Right forelimb (tissue), 1 donor: ENCODE data around the gene CASTOR2.
"Not testable (repeated sequence)": the region's sequence is repeated elsewhere in the genome, so short reads cannot be mapped to it uniquely, and the experiment has no call there.

Source experiments
- DNase-seq: peaks from one replicate; pipeline ENCODE4 v3.0.0-alpha.2; 2018

Gene CASTOR2

GRCh38 chr7:74996361-74996760 is 31.9 kb downstream of the CASTOR2 start:
- not testable (repeated sequence) for DNase-seq

DNA sequence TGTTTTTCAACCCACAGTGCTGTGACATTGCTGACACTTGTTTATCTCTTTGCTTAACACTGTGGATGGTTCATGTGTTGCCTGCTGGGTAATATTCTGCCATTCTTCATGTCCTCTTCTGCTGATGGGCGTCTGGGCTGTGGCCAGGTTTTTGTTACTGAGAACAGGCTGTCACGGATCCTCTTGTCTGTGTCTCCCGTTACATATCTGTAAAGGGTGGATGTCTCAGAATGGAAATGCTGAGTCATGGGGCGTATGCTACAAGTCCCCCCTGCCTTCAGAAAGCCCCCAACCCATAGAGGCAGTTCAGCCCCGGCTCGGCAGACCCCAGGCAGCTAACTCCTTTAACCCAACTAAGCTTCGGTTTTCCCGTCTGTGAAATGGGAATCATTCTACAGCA is 33.3 kb downstream of the CASTOR2 start:
- DNase-seq: not testable (repeated sequence)

- not testable (repeated sequence) for DNase-seq
Measured at GRCh38 chr7:75001356-75001755, 36.9 kb downstream of the CASTOR2 start.

DNA sequence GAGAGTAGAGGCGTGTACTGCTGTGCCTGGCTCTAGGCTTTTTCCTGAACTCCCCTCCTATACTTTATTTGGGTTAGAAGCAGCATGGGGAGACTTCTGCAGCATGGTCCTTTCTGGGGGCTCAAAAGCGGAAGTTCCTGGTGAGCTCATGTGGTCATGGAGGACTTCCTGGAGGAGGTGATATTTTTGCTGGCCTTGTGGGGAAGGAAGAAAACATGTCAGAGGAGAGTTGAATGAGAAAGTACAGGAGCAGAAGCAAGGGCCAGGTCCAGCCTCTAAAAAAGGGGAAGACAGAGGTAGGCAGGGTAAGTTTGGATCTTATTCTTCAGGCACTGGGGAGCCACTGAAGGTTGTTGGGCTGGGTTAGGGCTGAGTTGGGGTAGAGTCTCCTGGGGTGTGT is 45.5 kb downstream of the CASTOR2 start:
- DNase-seq: no peak

DNA sequence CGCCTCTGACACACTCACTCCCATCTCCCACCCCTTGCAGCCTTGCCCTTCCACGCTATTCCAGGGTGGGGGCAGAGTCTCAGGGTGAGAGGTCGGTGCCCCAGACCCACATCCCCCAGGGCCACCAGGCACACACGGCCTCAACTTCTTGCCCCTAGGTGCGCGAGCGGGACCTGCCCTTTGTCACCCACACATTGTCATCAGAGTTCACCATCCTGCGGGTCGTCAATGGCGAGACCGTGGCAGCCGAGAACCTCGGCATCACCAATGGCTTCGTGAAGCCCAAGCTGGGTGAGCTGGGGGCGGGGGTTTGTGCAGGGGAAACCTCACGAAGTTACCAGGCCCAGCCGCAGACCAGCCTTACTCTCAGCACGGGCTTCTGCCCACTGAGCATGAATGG is 53.3 kb downstream of the CASTOR2 start:
- no peak for DNase-seq

GRCh38 chr7:75018570-75019364 is 54.3 kb downstream of the CASTOR2 start:
- no peak for DNase-seq

DNA sequence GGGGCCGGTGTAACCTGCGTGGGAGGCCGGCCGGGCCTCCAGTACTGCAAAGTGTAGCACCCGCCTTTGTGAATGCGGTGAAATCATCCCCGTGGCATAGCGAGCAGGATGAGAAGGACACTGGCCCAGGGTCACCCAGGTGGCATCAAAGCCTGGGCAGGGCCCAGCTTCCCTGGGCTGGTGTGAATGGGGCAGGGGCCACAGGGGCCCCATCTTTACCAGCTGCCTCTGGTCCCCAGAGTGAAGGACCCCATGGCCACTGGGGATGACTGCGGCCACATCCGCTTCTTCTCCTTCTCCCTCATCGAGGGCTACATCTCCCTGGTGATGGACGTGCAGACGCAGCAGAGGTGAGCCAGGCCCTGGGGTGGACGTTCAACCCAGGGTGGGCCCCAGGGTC is 55.3 kb downstream of the CASTOR2 start:
- DNase-seq: no peak

DNA sequence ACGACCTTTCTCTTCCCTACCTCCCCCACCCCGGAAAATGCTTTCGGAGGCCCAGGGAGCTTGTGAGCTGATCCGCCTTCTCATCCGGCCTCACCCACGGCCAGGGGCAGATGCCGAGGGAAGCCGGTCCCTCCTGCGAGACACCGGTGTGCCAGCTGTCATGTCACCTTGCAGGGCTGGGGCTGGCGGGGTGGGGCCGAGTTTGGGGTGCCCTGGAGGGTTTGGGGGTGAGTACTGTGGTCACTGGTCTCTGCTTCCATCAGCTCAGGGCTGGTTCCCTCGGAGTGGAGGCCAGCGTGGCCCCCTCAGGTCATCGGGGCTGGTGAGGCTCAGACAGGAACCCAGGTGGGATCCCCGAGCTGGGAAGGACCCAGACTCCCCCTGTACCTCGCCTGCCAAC is 60.4 kb downstream of the CASTOR2 start:
- no peak for DNase-seq

GRCh38 chr7:75028299-75028698 is 63.8 kb downstream of the CASTOR2 start:
- DNase-seq: no peak

GRCh38 chr7:75033064-75033463 is 68.6 kb downstream of the CASTOR2 start:
- DNase-seq: no peak

DNA sequence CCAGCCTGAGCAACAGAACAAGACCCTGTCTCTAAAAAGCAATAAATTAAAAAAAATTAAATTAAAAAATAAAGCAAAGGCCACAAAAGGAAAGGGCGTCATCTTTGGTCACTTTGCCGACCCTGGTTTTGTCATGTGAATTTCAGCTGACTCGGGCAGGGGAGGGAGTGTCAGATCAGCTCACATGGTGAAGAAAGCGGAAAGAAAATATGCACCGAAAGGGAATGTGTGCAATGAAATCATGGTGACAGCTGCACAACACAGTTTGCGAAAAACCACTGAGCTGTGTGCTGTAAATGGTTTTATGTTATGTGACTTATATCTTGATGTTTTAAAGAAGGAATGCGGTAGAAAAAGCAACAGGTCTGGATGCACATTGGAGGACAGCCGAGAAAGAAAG is 69.3 kb downstream of the CASTOR2 start:
- DNase-seq: no peak

GRCh38 chr7:75038508-75038907 is 74.0 kb downstream of the CASTOR2 start:
- DNase-seq: no peak

GRCh38 chr7:75039166-75039565 is 74.7 kb downstream of the CASTOR2 start:
- no peak for DNase-seq

- DNase-seq: no peak
Measured at GRCh38 chr7:75039709-75040108, 75.2 kb downstream of the CASTOR2 start.

DNA sequence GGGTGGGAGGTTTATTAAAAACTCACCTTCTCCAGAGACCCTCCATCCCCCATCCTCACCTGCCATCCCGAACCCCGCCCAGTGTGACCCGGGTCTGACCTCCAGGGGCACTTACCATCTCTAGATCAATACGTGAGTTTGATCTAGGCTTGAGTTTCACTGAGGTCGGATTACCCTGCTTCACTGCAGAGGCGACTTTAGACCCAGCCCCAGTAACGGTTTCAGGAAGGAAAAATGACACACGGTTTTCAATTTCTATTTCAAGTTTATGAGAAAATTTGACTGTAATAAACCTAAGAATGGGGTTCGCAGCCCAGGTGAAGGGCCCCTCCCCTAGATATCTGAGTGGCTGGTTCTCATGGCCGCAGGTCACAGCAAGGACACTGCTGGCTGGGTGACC is 76.0 kb downstream of the CASTOR2 start:
- no peak for DNase-seq

DNA sequence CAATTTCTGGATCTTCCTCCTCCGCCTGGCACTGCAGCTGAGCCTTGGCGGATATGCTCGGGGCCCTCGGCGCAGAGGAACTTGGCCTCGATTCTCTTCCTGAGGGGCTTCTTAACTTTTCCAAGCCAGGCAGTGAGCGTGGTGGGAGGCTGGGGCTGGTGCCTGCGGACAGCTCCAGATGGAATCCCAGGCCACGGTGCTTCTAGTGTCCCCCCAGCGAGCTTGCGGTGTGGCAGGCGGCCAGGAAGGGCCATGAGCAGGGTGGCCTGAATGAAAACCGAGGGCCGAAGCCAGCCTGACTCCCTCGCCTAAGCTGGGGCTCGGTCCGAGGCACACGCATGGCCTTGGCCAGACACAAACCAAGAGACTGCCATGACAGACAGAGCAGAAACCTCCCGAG is 77.8 kb downstream of the CASTOR2 start:
- DNase-seq: no peak

GRCh38 chr7:75042831-75043703 is 78.6 kb downstream of the CASTOR2 start:
- no peak for DNase-seq

GRCh38 chr7:75045881-75046280 is 81.4 kb downstream of the CASTOR2 start:
- no peak for DNase-seq

DNA sequence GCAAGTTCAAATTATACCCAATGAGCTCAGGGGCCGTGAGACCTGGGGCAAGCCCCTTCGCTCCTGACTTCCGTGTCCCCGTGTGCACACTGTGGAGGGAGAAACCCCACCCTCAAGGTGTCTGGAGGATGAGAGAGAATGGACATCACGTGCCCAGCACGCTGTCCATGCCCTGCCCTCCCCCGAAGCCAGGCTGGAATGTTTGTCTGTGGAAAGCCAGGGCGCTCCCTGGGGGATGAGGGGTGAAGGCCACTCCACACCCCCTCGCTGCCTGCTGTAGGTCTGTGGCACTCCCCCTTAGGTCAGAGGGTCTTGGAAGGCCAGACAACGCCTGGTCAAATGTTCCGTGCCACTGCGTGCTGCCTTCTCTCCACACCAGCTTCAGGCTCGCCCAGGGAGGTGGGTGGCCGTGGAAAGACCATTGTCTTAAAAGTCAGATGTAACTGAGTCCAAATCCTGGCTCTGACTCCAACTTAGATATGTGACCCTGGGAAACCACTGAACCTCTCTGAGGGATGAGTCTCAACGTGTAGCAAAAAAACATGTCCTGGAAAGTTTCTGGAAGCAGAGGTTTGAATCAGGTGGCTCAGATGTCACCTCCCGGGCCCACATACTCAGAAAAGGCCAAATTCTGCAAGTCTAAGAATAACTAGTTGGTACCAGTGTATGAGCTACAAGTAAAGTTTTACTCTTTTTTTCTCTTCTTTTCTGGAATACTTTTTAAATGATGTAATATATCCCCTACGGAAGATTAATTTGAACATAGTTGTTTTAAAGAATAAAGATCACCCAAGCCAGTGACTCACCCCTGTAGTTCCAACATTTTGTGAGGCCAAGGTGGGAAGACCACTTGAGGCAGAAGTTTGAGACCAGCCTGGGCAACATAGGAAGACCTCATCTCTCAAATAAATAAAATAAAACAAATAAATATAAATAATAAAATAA is 84.2 kb downstream of the CASTOR2 start:
- DNase-seq: no peak

- no peak for DNase-seq
Measured at GRCh38 chr7:75049817-75050216, 85.3 kb downstream of the CASTOR2 start.

DNA sequence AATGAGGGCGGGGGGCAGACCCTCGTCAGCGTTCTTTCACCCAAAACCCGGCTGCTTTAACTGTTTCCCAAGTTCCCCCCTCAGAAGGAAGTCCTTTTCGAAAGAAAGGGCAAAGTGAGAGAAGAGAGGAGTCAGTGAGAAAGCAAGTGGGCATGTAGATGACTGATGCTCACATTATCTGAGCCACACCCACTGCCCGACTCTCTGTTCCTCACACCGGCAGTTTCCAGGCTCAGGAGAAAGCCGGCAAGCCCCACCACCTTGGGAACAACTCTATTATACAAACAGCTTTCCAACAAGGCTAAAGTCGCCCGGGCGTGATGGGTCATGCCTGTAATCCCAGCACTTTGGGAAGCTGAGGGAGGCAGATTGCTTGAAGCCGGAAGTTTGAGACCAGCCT is 86.0 kb downstream of the CASTOR2 start:
- no peak for DNase-seq

GRCh38 chr7:75054744-75055143 is 90.2 kb downstream of the CASTOR2 start:
- no peak for DNase-seq

GRCh38 chr7:75055155-75055554 is 90.7 kb downstream of the CASTOR2 start:
- no peak for DNase-seq
